22Rv1 (cell line): ENCODE measurements around the gene RPS27.

ENCODE experiments used
- H3K27ac ChIP-seq: fragments of 450-650 bp; 2 replicates; pipeline ENCODE4 v1.5.1; 2017
- ZFX ChIP-seq: fragments of 450-650 bp; IDR thresholded peaks from 2 replicates; pipeline ENCODE4 v1.6.1; 2017; ENCODE audit warnings: antibody characterized with exemption, borderline replicate concordance
- TF ChIP-seq, protein P1 (sequence below): fragments of 450-650 bp; IDR thresholded peaks from 2 replicates; pipeline ENCODE4 v1.5.1; 2017; ENCODE audit warnings: mild to moderate bottlenecking

The RPS27 gene

DNA sequence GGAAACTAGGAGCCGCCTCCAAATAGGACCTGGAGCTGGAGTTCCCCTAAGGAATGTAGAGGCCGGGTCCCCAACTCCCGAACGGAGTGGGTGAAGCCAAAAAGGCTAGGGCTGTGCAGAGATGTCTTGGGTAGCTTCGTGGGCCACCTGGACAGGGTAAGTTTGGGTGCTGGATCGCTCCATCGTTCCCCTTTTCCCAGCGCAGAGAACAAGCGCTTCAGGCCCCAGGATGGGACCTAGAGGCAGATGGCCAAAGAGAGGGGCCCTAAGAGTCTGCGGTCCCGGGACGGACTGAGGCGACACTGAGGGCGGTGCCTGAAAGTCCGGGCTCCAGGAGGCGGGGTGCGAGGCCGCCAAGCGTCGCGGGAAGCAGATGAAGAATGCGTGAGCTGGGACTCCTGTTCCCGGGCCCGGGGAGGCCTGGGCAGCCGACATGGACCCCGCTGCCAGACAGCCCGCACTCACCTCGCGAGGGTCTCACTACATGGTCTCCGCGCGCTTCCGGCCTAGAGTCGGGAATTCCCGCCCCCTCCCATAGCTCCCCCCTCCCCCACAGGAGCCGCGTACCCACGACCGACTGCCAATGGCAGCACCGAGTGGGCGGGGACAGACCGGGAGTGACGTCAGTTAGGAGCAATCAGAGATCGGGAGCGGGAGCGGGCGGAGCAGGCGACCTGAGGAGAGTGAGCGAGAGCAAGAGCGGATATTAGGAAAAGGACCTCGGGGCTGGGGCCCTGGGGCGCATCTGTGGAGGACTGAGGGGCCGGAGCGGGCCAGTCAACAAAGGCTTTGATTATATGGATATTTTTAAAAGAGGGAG lies 27.3 kb upstream of the RPS27 start, which contains the start of gene SLC39A1:
Gene SLC39A1, minus strand, starts transcription at position 508 of the 820 bp plus-strand sequence. CDS start 822 bp downstream, outside the sequence.
- peak within 1 kb of the TSS; percentile 100 for H3K27ac ChIP-seq
- TF ChIP-seq, protein P1, sequence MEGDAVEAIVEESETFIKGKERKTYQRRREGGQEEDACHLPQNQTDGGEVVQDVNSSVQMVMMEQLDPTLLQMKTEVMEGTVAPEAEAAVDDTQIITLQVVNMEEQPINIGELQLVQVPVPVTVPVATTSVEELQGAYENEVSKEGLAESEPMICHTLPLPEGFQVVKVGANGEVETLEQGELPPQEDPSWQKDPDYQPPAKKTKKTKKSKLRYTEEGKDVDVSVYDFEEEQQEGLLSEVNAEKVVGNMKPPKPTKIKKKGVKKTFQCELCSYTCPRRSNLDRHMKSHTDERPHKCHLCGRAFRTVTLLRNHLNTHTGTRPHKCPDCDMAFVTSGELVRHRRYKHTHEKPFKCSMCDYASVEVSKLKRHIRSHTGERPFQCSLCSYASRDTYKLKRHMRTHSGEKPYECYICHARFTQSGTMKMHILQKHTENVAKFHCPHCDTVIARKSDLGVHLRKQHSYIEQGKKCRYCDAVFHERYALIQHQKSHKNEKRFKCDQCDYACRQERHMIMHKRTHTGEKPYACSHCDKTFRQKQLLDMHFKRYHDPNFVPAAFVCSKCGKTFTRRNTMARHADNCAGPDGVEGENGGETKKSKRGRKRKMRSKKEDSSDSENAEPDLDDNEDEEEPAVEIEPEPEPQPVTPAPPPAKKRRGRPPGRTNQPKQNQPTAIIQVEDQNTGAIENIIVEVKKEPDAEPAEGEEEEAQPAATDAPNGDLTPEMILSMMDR, result no peak
- no peak for TF ChIP-seq ZFX

DNA sequence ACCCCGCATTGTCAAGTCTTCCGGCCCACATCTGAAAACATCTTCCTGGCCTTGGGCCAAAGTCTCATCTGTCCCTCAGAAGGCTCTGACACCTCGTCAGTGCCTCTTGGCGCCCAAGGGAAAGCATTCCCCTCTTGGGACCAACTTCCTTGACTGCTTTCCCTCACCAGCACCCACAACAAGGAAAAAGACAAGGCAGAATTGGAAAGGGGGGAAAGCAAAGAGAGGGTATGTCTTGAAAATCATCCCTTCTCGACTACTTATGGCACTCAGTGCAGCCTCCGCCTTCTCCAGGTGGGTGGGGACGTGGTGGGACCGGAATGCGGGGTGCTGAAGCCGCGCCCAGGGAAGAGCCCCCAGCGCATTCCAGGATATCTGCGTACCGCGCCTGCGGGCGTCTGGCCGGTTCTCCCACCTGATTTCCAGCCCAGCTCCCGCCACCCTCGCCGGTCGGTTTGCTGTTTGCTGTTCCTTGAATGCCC lies 26.7 kb upstream of the RPS27 start:
- TF ChIP-seq ZFX, result no peak
- TF ChIP-seq, protein P1, result no peak
- H3K27ac ChIP-seq, result peak overlapping the region; percentile 100

DNA sequence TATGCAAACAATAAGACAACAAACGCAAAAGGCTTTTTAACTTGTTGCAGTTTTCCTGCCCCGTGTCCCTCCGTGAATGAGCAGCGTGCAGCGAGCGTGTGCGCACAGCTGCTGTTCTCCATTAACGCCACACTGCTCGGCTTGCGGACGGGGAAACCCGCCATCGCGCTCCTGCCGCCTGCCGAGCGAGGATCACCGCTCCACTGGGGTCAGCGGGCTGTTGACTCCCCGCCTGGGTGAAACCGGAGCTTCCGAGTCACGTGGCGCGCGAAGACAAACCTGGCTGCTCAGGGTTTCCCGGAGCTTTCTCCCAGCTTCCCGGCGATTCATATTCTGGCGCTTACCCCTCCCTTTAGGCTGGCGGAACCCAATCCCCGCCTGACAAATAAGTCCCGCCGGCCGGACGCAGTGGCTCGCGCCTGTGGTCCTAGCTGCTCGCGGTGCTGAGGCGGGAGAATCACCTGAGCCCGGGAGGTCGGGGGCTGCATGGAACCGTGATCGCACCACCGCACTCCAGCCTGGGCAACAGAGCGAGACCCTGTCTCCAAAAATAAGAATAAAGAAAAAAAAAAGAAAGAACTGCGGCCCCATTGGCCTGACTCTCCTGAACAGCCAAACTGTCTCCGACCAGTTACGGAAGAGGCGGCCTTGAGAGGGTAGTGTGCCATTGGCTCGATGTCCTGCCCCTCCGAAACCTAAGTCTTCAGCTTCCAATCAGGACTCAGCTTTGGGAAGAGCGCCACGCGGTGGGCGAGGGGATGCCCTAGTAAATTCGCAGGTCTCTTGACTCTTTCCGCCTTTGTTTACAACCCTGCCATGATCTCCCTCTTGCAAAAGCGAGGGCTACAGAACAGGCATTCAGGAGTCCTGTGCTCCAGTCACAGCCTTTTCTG lies 23.2 kb upstream of the RPS27 start, which contains the start of gene CREB3L4:
Gene CREB3L4, plus strand, starts transcription at position 796 of the 893 bp plus-strand sequence. CDS start 624 bp downstream, outside the sequence.
- peak within 1 kb of the TSS; percentile 100 for H3K27ac ChIP-seq
- TF ChIP-seq, protein P1, result peak; percentile 75
- TF ChIP-seq ZFX, result no peak

DNA sequence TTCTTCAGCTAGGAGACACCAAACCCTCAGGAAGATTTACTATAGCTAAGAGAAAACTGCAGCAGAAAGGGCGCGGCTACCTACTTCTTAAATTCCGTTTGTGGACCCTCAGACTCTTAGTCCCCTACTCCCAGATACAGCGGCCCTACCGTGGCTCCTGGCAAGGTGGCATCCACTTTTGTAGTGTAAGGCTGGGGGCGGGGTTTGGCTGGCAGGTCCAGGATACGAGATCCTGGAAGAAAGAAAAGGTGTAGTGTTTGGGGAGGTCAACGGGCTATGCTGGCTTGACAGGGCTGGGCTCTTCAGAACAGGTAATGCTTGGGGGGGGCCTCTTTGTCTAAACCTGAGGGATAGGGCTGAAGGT lies 22.6 kb upstream of the RPS27 start:
- peak overlapping the region; percentile 100 for H3K27ac ChIP-seq
- no peak for TF ChIP-seq ZFX
- TF ChIP-seq, protein P1, result peak; percentile 21; the same call in 1 of the 2 replicates

DNA sequence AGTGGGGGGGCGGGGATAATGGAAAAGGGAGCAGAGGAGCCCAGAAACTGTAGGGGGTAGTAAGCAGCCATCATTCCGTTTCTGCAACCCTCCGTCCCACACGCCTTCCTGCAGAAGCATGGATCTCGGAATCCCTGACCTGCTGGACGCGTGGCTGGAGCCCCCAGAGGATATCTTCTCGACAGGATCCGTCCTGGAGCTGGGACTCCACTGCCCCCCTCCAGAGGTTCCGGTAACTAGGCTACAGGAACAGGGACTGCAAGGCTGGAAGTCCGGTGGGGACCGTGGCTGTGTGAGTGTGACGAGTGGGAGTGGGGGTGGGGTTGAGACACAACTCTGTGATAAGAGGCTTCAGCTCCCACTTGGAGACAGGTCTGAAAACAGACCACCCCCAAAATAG lies 22.2 kb upstream of the RPS27 start:
- TF ChIP-seq, protein P1, result no peak
- TF ChIP-seq ZFX, result no peak
- peak overlapping the region; percentile 100 for H3K27ac ChIP-seq

DNA sequence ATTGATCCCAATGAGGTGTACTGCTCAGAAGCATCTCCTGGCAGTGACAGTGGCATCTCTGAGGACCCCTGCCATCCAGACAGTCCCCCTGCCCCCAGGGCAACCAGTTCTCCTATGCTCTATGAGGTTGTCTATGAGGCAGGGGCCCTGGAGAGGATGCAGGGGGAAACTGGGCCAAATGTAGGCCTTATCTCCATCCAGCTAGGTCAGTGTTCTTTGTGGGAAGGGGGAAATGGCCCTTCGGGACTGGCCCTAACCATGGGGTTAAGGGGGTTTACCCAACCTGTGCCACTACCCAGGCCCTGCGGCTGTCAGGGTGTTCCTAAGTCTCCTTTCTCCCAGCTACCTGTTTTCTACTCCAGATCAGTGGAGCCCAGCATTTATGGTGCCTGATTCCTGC lies 21.6 kb upstream of the RPS27 start:
- TF ChIP-seq ZFX, result no peak
- TF ChIP-seq, protein P1, result no peak
- peak overlapping the region; percentile 100 for H3K27ac ChIP-seq
